WERI-Rb-1 (cell line): ENCODE measurements around the gene ANKRD60.
A peak's percentile ranks its signal among the peaks of the same experiment; 100 is the strongest.

Experiments
- DNase-seq: peaks from one replicate; pipeline ENCODE4 v3.0.0-alpha.2; 2020
- H3K27ac ChIP-seq: fragments of 250-450 bp; sonication (Bioruptor Pico); 2 replicates; pipeline ENCODE4 v1.5.1; 2020; ENCODE audit warnings: mild to moderate bottlenecking, moderate library complexity
- H3K27me3 ChIP-seq: fragments of 250-450 bp; sonication (Bioruptor Pico); 2 replicates; pipeline ENCODE4 v1.5.1; 2021; ENCODE audit warnings: mild to moderate bottlenecking, low read depth, moderate library complexity; ENCODE audit not compliant: insufficient read depth, severe bottlenecking
- H3K36me3 ChIP-seq: fragments of 250-450 bp; sonication (Bioruptor Pico); 2 replicates; pipeline ENCODE4 v1.5.1; 2020; ENCODE audit warnings: mild to moderate bottlenecking, moderate library complexity
- H3K4me3 ChIP-seq: 2 replicates; pipeline ENCODE4 v1.5.1; 2011; ENCODE audit warnings: low read depth, mild to moderate bottlenecking, control low read depth, low read length
- H3K9me3 ChIP-seq: fragments of 250-450 bp; sonication (Bioruptor Pico); 2 replicates; pipeline ENCODE4 v1.5.1; 2021; ENCODE audit warnings: mild to moderate bottlenecking, moderate library complexity; ENCODE audit not compliant: severe bottlenecking
- CTCF ChIP-seq: IDR thresholded peaks from 2 replicates; pipeline ENCODE4 v1.5.1; 2011; ENCODE audit warnings: low read depth, mild to moderate bottlenecking, control low read depth, inconsistent platforms, low read length

Gene ANKRD60

GRCh38 chr20:58246346-58246745 is 17.9 kb upstream of the ANKRD60 start:
- H3K4me3 ChIP-seq, result no peak overlapping the region
- no peaks in the 10 kb centered on the region for H3K27me3 ChIP-seq
- no peak overlapping the region for H3K27ac ChIP-seq
- H3K9me3 ChIP-seq, result no peaks in the 10 kb centered on the region
- peak; percentile 27 for DNase-seq
- peak; percentile 53; the same call in 1 of the 2 replicates for TF ChIP-seq CTCF
- H3K36me3 ChIP-seq, result no peaks in the 10 kb centered on the region

DNA sequence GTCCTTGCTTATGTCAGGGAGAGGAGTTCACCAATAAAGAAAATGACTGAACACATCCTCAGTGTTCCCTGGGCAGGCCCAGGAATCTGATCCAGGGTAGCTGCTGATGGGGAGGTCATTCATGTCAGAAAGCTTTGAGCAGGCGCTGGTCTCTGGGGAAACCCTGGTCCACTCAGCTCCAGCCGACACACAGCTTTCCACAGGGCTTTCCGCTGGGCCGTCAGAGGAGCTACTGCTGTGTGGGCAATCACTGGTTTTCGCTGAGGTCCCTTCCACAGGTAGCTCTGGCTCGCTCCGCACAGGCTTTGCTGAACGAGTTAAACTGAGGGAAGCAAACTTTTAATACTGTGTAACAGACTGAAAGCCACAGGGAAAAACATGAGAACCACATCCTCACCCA is 17.5 kb upstream of the ANKRD60 start:
- H3K27ac ChIP-seq, result no peak overlapping the region
- H3K9me3 ChIP-seq, result no peaks in the 10 kb centered on the region
- no peak for TF ChIP-seq CTCF
- H3K27me3 ChIP-seq, result no peaks in the 10 kb centered on the region
- no peak overlapping the region for H3K4me3 ChIP-seq
- H3K36me3 ChIP-seq, result no peaks in the 10 kb centered on the region
- no peak for DNase-seq

GRCh38 chr20:58245181-58245891 is 16.9 kb upstream of the ANKRD60 start:
- no peaks in the 10 kb centered on the region for H3K36me3 ChIP-seq
- H3K27me3 ChIP-seq, result no peaks in the 10 kb centered on the region
- H3K4me3 ChIP-seq, result no peak overlapping the region
- TF ChIP-seq CTCF, result no peak
- no peak for DNase-seq
- H3K9me3 ChIP-seq, result no peaks in the 10 kb centered on the region
- no peak overlapping the region for H3K27ac ChIP-seq

GRCh38 chr20:58244517-58245030 is 16.1 kb upstream of the ANKRD60 start:
- no peak overlapping the region for H3K27ac ChIP-seq
- no peak for DNase-seq
- H3K27me3 ChIP-seq, result peaks cover 4% of the 10 kb centered on the region
- no peak for TF ChIP-seq CTCF
- no peaks in the 10 kb centered on the region for H3K36me3 ChIP-seq
- no peak overlapping the region for H3K4me3 ChIP-seq
- no peaks in the 10 kb centered on the region for H3K9me3 ChIP-seq

GRCh38 chr20:58243653-58244410 is 15.4 kb upstream of the ANKRD60 start:
- no peak for DNase-seq
- TF ChIP-seq CTCF, result no peak
- no peaks in the 10 kb centered on the region for H3K36me3 ChIP-seq
- no peak overlapping the region for H3K27ac ChIP-seq
- H3K4me3 ChIP-seq, result no peak overlapping the region
- H3K9me3 ChIP-seq, result no peaks in the 10 kb centered on the region
- peaks cover 6% of the 10 kb centered on the region for H3K27me3 ChIP-seq
